Ishikawa (cell line): Measurements from ENCODE around the gene GRID1.

Source experiments
- CEBPB ChIP-seq: IDR thresholded peaks from 2 replicates; pipeline ENCODE4 v1.6.1; 2012
- CREB1 ChIP-seq: IDR thresholded peaks from 2 replicates; pipeline ENCODE4 v1.6.1; 2012; ENCODE audit warnings: low read depth
- EGR1 ChIP-seq: IDR thresholded peaks from 2 replicates; pipeline ENCODE4 v1.6.1; 2012
- EP300 ChIP-seq: IDR thresholded peaks from 2 replicates; pipeline ENCODE4 v1.6.1; 2012; ENCODE audit warnings: borderline replicate concordance
- FOXM1 ChIP-seq: IDR thresholded peaks from 2 replicates; pipeline ENCODE4 v1.6.1; 2012; ENCODE audit warnings: low read depth, borderline replicate concordance
- NFIC ChIP-seq: IDR thresholded peaks from 2 replicates; pipeline ENCODE4 v1.6.1; 2012
- RAD21 ChIP-seq: IDR thresholded peaks from 2 replicates; pipeline ENCODE4 v1.6.1; 2012; ENCODE audit warnings: low read depth
- REST ChIP-seq: IDR thresholded peaks from 2 replicates; pipeline ENCODE4 v1.6.1; 2012; ENCODE audit warnings: low read depth, mild to moderate bottlenecking
- TAF1 ChIP-seq: IDR thresholded peaks from 2 replicates; pipeline ENCODE4 v1.6.1; 2012; ENCODE audit warnings: low read depth, mild to moderate bottlenecking
- TCF12 ChIP-seq: IDR thresholded peaks from 2 replicates; pipeline ENCODE4 v1.6.1; 2012; ENCODE audit warnings: low read depth
- TEAD4 ChIP-seq: IDR thresholded peaks from 2 replicates; pipeline ENCODE4 v1.6.1; 2012
- USF1 ChIP-seq: IDR thresholded peaks from 2 replicates; pipeline ENCODE4 v1.6.1; 2012
- YY1 ChIP-seq: IDR thresholded peaks from 2 replicates; pipeline ENCODE4 v1.6.1; 2012; ENCODE audit warnings: low read depth
- ZBTB7A ChIP-seq: IDR thresholded peaks from 2 replicates; pipeline ENCODE4 v1.6.1; 2012; ENCODE audit warnings: low read depth
- TF ChIP-seq, protein P1 (sequence below): IDR thresholded peaks from 2 replicates; pipeline ENCODE4 v1.6.1; 2012

Gene GRID1

DNA sequence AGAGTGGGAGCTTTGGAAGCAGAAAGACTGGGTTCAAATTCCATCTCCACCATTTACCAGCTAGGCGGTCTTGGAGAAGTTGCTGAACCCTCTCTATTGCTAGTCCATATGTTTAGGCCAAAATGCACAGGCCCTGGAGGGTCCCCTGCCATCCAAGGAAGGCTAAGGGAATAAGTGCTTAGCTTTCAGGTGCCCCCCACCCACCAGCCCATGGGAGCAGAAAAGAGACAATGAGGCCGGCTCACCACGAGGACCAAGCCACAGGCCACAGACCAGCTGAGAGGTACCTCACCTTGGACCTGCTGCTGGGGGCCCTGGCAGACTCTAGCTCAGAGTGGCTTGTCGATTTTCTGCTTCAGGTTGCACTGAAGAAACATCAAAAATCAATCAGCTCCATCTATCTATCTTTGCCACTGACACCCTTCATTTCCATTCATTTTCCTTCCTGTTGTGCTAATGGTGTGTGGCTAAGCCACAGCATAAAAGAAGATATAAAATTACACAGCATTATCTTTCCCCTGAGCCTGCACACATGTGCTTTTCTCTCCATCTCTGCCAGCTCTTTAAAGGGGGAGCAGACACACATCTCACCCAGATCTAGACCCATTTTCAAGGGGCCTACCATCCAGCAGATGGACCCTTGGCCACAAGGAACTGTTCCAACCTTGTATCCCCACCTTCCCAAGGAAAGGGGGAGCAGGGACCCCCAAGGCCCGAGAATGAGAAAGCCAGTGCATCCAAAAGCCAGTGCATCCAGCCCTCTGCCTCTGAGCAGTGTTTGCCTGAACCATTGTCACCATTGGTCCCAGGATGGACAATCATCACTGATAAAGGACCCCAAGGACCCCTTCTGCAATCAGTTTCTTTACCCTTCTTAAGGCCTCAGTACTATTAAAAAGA is 65.4 kb downstream of the GRID1 start:
- TF ChIP-seq EGR1: no peak
- no peak for TF ChIP-seq EP300
- no peak for TF ChIP-seq CREB1
- no peak for TF ChIP-seq RAD21
- TF ChIP-seq CEBPB: no peak
- no peak for TF ChIP-seq REST
- no peak for TF ChIP-seq FOXM1
- no peak for TF ChIP-seq TAF1
- TF ChIP-seq TCF12: no peak

GRCh38 chr10:86300399-86300925 is 66.1 kb downstream of the GRID1 start:
- TF ChIP-seq EGR1 (no peak), USF1 (no peak), ZBTB7A (no peak), FOXM1 (no peak), CREB1 (no peak), TCF12 (no peak), EP300 (no peak), TEAD4 (no peak), TAF1 (no peak), REST (no peak)
- TF ChIP-seq, protein P1, sequence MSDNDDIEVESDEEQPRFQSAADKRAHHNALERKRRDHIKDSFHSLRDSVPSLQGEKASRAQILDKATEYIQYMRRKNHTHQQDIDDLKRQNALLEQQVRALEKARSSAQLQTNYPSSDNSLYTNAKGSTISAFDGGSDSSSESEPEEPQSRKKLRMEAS: no peak

DNA sequence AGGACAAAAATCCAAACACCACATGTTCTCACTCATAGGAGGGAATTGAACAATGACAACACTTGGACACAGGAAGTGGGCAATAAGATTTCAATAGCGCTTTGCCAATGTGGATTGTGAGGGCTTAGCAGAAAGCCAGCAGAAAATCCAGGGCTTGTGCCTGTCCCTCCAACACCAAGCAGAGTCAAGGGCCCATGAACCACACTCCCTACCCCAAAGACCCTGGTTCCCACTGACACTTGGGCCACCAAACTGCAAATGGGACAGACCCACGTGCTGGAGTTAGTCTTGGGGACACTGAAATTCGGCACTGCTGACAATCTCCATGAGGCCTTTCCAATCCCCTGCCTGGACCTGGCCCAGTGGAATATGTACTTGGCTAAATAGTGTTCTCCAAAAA is 67.0 kb downstream of the GRID1 start:
- no peak for TF ChIP-seq TEAD4
- TF ChIP-seq FOXM1: no peak
- TF ChIP-seq REST: no peak
- TF ChIP-seq, protein P1: no peak
- TF ChIP-seq EGR1: no peak
- no peak for TF ChIP-seq ZBTB7A
- TF ChIP-seq CEBPB: no peak
- TF ChIP-seq YY1: no peak
- no peak for TF ChIP-seq RAD21
- TF ChIP-seq CREB1: no peak
- no peak for TF ChIP-seq EP300
- no peak for TF ChIP-seq TCF12
- no peak for TF ChIP-seq TAF1
- TF ChIP-seq NFIC: no peak
- TF ChIP-seq USF1: no peak

- TF ChIP-seq ZBTB7A (no peak), USF1 (no peak), CEBPB (no peak), FOXM1 (no peak), YY1 (no peak), TAF1 (no peak), CREB1 (no peak), RAD21 (no peak), EP300 (no peak)
- TF ChIP-seq, protein P1: no peak
Measured at GRCh38 chr10:86298501-86299001, 68.0 kb downstream of the GRID1 start.
